Ovary (tissue), 3 donors: ENCODE measurements around the gene SIMC1.
"Not testable (repeated sequence)": the region's sequence is repeated elsewhere in the genome, so short reads cannot be mapped to it uniquely, and the experiment has no call there.

ENCODE experiments used
- CTCF ChIP-seq, 3 donors: fragments of 450-650 bp in 2 of 3; fragments of 200-600 bp in 1 of 3; IDR thresholded peaks; one replicate each; pipeline versions ENCODE4 v1.5.1 to v1.8.0; 2016 to 2022; ENCODE audit warnings: antibody characterized with exemption in 3 of 3, mild to moderate bottlenecking in 1 of 3
- EP300 ChIP-seq: sonication (generic); formaldehyde crosslinking; IDR thresholded peaks from one replicate; pipeline ENCODE4 v1.6.1; 2017; ENCODE audit warnings: antibody characterized with exemption
- POLR2A ChIP-seq: fragments of 450-650 bp; IDR thresholded peaks from one replicate; pipeline ENCODE4 v1.6.1; 2017; ENCODE audit warnings: antibody characterized with exemption, mild to moderate bottlenecking, moderate library complexity
- donor health status: DM: no; HTN: no; CAD: no.

DNA sequence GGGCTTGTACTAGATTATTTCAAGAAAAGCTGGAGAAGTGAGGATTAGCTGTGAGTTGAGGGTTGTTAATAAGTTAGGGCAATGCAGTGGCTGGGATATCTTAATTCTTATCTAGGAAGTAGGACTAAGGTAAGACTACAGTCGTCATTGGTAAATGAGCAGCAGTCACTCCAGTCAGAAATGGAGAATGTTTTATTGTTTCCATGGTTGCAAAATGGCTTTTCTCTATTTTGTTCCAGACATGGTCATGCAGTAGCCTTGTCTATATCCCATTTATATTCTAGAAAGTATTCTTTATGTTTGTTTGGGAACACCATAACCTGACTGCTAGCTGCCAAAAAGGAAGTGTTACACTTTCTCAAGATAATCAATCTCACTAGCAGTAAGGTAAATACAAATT lies 9.9 kb upstream of the SIMC1 start:
- not testable (repeated sequence) for TF ChIP-seq CTCF (IDR thresholded peaks at IDR 0.05); POLR2A; EP300
